Measurements from ENCODE around the gene CDCP1.

The CDCP1 gene

DNA sequence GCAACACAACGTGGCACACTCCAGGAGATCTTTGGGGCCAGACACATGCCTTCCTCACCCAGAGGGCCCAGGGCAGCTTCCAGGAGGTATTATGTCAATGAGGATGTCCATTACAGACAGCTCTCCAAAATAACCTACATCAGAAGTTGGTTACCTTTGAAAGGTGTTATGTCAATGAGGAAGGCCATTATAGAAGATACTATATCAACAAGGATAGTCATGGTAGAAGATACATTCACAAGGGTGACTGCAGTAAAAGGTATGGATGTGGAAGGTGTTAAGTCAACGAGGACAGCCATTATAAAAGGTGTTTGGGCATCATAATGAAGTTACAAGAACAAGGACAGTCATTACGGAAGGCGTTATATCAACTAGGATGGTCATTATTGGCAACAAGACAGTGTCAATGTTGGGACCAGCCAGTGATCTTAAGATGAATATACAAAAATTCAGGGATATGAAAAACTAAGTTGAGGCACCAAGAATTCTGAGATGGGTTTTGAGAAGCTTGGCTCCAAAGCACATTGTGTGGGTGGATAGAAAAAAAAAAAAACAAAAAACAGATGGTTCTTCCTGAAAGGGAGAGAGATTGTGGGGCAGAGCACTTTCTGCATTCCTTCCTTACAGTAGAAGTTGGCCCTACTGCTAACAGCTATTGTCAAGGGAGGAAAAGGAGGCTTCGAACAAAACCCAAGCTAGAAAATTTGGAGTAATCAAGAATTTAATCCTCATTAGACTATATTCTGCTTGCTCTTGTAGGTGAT, 11.2 kb downstream of the CDCP1 start:
- no peak for DNase-seq

DNA sequence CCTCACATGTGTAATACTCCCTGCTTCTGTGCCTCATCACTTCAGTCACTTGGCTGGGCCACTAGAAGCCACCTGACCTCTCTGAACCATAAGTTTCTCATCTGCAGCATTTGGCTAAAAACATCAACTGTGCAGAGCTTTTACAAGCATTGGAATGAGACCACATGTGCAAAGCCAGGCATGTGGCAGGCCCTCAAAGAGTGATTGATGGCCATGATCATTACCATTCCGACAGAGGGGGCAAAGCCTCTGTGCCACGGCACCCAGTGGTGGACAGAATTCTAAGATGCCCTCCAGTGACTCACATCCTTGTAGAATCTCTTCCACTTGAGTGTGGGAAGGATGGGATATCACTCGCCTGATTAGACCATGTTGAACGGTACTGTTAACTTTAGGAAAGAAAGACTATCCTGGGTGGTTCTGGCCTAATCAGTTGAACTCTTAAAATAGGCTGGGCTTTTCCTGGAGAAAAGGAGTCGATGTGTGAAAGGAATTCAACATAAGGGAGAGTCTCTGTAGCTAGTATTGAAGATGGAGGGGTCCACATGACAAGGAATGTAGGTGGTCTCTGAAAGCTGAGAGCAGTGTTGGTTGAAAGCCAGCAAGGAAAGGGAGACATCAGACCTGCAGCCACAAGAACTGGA, 13.5 kb downstream of the CDCP1 start:
- no peak for DNase-seq

DNA sequence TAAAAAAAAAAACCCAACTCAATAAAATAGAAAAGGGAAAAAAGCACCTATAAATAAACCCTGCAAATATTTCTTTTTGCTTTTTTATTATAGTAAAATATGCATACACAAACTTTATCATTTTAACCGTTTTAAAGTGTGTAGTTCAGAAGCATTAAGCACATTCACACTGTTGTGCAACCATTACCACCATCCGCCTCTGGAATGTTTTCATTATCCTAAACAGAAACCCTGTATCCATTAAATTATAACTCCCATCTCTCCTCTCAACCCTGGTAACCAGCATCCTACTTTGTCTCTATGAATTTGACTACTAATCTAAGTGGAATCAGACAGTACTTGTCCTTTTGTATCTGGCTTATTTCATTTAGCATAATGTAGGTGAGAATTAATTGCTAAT, 15.0 kb downstream of the CDCP1 start:
- no peak for DNase-seq

DNA sequence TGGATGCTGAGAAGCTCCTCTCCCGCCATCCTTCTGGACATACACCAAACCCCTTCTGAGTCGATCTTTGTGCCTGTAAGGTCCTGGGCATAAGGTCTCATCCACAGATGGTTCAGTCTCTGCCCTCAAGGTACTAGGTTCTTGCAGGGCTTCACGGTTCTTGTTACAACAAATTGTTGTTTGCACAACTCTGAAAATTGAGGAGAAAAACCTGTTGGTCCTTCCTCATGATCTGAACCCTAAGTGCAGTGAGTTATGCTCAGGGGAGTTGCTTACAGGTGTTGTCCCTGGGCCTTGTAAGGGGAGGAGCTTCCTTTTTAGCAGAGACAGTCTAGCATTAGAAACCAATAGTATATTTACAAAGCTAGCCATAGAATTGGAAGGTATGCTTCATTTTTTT, 15.7 kb downstream of the CDCP1 start:
- no peak for DNase-seq

DNA sequence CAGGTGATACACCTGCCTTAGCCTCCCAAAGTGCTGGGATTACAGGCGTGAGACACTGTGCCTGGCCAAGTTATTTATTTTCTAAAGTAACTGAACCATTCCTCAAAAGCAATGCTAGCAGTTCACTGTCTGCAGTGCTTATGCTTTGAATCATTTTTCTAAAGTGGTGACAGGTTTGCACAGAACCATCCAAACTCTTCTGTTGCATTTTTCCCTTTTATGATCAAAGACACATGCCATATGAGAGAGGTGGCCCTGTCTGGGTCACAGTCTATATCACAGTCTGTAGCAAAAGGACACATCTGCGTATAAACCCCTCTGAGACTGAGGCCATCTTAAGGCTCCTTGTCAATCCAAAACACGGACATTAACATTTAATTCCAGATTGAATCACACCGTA, 17.2 kb downstream of the CDCP1 start:
- no peak for DNase-seq

DNA sequence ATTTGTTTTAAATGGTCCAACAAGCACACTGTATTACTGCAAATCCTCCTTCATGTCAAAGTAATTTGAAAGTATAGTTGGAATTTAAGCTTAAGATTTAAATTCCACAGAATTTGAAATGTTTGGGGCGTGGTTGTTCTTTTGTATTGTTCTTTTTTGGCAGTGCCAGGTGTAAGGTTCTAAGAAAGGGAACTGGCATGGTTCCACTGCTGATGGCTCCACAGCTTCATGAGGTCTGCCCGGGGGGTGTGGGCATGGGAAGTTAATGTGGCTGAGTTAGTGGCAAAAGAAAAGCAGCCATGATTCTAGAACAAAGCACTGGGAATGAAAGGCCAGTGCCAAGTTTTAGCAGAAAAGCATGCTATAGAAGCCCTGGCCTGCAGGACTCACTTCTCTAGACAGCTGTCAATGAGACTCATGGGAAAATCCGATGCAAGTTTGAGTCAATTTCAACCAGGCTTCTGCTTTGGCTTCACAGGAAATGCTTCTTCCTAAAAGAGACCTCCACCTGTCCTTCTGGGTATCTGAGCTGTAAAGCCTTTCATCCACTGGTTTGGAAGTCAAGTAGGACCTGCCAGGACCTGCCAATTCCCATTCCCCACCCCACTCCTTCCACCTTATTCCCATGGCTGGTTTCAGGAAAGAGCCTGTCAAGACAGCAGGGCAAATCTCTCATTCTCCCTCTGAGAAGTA, 18.9 kb downstream of the CDCP1 start:
- DNase-seq, result no peak

DNA sequence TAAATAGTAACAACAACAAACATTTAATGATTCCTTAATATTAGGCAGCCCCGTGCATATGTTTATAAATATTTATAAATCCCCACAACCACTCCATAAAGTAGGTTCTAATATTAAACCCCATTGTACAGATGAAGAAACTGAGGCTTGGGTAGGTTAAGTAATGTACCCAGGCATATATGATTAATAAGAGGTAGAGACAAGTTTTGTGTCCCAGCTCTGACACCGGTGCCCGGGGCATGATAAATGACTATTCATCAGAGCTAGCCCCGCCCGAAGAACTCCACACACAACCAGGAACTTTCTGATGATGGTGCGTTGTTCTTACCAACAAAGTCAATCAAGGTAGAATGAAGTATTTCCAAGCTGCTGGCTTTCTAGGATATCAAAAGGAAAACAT, 19.4 kb downstream of the CDCP1 start:
- no peak for DNase-seq

DNA sequence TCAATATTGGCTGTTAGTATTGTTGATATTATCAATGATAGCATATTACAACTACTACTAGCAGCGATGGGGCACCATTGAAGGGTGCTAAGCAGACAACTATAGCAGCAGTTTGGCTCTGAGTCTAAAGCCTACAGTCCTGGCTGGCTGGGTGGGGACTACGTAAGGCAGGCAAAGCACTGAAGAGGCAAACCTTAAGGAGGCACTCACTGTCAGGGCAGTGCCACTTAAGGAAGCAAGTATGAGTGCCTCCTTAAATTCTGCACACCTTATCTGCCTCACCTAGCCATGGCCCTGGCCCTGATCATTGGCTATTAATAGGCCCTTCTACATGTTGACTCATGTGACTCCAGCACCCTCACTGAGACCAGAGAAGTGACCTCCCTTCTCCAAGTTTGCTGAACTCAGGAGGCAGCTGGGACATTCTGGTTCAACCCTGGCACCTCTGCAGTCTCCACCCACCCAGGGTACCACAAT, 20.6 kb downstream of the CDCP1 start:
- no peak for DNase-seq

DNA sequence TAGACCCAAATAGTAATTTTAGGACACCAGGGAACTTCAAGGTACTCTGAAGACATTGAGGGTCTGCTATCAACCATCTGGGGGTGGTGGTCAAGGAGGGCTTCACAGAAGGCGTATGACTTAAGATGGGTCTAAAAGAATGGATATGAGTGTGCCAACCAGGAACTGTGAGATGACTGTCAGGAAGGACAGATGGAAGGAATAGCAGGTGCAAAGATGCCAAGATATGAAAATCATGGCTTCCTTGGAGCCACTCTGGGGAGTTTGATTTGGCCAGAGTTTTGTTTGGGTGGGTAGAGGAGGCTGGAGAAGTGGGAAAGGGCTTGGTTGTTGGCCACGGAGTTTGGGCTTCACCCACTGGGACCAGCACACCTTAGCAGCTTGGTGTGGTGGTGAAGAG, 21.2 kb downstream of the CDCP1 start:
- DNase-seq, result no peak

DNA sequence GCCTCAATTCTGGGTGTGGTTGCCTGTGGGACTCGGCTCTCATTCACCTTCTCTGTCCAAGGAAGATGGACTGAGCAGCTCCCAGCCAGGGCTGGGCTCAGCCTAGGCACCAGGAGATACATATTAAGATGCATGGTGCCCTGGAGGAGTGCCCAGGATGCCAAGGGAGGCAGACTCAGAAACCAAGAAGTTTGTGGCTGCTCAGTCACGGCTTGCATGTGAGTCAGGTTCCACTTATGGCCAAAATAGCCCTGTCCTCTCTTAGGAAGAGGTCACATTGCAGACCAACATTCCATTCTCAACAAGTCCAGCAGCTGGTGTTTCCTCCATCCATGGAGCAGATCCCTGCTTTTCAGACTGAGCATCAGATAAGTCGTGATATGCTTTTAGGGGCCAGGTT, 21.8 kb downstream of the CDCP1 start:
- DNase-seq, result no peak

DNA sequence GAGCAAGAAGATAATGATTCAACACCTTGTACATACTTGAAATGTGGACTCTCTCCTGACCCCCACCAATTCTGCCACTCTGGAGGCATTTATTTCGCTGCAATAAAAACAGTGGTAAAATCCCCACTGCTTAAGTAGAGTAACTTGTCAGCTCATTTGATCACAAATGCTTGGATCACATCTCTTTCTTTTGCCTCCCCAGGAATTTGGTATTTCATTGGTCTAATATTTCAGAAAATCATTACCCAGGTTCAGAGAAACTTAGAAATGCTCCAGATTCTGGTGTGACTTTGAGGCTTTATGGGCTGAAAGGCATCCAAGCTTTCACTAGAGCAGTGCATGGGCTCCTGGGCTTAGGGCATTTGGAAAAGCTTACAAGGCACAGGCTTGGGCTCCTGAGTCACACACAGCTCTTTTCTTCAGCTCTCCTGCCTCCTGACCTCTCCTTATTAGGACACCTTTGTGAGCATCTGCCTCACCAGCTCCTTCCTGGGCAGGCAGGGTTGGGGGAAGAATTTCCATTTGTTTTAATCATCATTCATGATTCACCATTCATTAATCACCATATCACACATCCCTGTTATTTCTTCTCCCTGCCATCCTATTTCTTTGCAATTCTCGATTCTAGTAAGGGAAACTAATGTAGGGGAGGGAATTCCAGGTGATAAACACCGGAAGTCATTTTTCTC, 22.5 kb downstream of the CDCP1 start:
- no peak for DNase-seq

DNA sequence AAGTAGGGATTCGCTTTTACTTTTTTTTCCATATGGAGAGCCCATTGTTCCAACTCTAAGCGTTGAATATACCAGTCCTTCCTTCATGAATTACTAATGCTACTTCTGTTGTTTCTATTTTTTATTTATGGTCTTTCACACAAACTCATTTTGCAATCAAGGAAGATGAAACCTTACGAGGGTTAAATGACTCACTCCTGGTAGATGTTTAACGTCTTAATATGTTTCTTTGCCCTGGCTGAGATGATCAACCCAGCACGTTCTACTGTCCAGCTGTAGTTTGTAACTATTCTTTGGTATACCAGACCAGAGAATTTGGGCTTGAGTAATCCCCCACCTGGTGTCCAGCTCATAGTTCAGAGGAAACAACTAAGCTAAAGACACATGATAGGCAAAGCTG, 23.1 kb downstream of the CDCP1 start:
- DNase-seq, result no peak

DNA sequence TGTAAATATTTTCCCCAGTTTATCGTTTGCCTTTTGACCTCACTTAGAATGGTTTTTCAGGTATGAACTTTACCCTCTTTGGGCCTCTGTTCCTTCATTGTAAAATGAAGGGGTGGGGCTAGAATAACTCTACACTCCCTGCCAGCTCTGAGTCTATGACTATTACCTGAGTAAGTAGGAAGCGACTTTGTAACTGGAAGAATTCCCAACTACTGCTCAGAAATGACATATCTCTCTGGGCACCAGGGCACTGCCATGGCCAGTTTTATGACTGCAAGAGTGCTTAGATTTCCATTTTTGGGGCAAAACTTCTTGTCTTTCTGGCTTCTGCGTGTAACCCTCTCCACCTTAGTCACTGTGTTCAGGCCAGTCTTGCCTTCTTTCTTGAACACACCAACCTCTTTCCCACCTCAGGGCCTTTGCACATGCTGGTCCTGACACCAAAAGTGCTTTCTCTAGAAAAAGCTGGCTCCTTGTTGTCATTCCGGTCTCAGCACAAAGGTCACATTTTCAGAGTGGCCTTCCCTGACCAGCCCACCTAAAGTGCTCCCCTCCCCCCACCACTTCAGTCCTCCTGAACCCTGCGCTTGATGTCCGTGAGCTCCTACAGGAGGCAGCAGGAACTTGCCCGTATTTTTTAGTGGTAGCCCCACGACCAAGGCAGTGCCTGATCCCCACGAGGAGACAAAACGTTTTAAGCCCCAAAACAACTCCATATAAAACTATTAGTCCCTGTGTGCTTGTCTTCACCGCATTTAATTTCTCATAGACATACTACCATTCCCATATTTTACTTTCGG, 25.6 kb downstream of the CDCP1 start:
- DNase-seq, result no peak

DNA sequence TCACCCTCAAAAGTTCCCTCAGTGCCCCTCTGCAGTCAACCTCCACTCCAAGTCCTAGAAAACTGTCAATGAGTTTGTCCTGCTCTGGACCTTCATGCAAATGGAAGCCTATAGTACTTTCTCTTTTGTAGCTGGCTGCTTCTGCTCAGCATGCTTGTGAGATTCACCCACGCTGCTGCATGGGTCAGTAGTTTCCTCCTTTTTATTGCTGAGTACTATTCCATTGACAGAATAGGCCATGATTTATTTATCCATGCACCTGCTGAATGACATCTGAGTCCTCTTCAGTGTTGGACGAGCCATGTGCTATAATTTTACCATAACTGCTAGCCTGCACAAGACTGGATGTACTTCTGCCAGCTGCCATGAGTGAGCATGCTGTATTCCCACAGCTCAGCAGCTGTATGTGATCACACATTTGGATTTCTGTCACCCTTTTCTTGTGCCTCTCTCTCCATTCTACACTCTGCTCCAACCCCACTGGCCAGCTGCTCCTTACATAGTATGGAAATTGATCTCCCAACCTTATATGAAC, 26.3 kb downstream of the CDCP1 start:
- DNase-seq, result no peak

DNA sequence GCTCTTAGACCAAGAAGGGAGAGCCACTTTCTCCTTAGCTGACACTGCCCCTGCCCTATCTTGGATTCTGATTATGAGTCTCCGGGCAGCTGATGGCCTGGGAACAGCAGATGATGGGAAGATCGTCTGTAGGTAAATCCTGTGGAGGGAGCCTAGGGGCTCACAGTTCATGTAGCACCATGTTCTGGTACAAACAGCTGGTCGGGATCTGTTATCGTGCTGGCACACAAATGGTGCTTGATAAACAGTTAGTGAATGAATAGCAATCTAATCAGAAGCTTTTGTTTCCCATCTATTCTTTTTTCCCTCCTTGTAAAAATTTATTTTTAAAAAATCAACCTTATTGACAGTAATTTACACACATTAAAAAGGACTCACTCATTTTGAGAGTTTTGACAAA, 26.8 kb downstream of the CDCP1 start:
- DNase-seq, result no peak

DNA sequence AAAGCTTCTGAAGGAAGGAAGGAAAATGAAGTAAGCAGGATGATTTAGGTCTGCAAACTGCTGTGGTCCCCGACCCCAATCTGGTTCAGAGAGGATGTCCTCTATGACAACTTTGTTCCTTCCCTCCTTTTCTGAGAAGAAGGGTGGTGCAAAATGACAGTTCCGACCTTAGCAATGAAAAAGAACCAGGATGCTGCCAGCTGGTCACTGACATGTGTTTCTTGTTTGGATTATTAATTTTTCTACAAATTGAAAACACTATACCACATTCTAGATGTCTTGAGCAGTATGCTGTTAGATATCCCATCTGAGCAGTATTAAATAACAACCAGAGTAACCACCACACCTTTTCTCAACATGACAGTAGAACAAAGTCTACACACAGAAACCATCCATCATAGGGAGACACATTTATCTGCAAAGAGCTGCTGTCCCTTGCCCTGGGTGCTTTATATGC, 27.5 kb downstream of the CDCP1 start:
- DNase-seq, result no peak

DNA sequence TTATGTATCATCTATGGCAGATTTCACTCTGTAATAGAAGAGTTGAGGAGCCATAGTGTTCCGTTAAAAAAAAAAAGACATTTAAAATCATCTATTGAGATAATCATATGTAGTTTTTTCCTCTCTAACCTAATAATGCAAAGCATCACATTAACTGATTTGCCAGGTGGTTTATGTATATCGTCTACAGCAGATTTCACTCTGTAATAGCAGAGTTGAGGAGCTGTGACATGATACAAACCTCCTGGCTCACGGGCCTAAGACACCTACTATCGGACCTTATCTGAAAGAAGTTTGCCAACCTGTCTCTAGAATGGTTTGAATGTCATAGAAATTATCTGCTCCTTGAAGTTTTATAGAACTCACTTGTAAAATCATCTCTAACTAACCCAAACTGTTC, 29.8 kb downstream of the CDCP1 start:
- no peak for DNase-seq

DNA sequence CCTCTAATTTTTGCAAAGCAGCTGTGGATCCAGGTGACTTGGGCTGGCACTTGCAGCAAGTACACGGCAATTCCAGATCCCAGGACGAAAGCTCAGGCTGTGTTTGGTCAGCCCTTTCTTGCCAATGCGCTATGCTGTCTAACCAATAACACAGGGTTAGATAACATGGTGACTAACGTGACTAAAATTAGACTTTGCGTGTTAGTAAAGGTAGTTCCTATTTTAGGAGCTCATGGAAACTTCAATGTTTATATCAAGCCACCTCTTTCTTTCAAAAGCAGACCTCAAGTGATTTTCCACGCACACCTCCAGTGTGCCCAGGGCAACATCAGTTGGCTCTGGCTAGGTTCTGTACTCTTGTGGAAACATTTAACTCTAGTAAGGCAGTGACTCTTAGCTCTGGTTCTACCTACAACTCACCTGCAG, 32.5 kb downstream of the CDCP1 start:
- DNase-seq, result no peak

DNA sequence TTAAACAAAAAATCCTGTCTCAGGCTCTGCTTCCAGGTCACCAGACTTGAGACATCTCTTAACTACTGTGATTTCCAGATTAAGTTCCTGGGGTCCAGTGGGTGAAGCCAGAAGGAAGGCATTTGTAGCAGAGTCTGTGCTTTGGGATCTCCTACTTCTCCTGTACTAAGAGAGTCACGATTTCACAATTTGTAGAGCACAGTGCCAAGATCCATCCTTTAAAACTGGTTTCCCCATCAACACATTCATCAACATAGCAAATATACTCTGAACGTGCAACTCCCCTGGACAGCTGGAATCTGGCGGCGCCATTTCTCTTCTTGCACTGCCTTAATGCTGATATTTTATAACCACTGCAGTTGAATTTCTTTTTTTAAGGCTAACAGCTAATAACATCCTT, 33.2 kb downstream of the CDCP1 start:
- no peak for DNase-seq

DNA sequence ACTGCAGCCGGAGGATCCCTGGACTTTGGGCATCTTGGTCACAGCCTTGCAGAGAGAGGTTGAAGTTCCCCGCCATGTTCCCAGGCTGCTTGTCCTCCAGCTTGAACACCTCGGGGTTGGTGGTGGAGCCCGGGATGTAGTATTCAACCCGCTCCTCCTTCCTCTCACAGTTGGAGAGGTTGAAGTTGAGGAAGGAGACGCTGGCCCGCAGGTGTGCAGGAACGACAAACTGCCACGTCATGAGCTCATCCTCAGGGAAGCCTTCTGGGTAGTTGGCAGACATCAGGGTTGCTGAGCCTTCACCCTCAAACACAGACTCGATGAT, 35.7 kb downstream of the CDCP1 start:
- DNase-seq, result no peak

DNA sequence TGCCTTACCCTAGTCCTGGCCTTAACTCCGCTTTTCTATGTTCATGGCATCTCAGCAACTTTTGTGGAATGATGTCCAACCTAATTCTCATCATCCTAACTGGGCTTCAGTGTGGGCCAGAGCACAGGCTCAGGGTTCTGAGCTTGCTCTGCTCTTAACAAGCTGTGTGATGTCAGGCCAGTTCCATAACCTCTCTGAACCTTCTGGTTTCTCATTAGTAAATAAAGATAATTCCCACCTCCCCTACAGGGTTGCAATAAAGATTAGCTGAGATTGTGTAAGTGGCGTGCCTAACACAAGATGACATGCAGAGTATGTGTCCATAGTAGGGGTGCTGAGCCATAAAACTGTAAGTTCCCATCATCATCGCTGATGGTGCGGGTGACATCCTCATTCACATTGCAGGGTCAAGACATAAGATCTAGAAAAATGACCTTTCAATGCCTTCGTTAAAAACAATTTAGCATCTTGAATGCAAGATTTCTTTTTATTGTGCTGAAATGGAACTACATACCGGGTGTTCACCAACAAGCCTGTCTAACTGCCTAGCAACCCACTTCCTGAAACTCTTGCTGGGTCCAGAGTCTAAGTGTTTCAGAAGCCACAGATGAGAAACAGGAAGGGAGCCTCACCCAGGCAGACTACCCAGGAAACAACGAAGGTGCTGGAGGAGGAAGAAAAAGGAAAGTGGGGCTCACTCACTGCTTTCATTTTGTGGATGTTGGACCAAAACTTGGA, 36.2 kb downstream of the CDCP1 start:
- no peak for DNase-seq

DNA sequence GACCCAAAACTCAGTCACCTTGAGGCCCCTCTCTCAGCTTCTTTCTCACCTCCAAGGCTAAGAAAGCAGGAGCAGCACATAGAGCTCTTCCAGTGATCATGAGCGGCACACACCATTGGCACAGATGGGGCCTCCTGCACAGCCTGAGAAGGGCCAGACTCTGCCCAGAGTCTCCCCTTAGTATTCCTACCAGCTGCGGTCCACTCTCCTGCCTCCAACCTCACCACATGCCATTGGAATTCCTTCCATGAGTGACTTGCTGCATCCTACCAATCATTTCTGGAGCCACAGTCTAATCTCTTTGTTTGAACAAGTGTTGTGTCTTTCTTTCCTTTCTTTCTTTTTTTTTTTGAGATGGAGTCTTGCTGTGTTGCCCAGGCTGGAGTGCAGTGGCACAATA, 39.3 kb downstream of the CDCP1 start:
- DNase-seq, result no peak

Data from activated naive CD4-positive, alpha-beta T cell treated with Interleukin-2 at 50 U/mL for 16 hours (primary cell).